Fibroblast of pulmonary artery (primary cell): ENCODE results near the gene ZBTB11.

Source experiments
- DNase-seq: peaks from one replicate; pipeline ENCODE4 v3.0.0-alpha.2; 2010; ENCODE audit warnings: low read depth
- H3K4me3 ChIP-seq: replicated peaks from 2 replicates; pipeline ENCODE4 v1.5.1; 2011; ENCODE audit warnings: low read depth, mild to moderate bottlenecking, control low read depth, low read length, moderate library complexity
- TF ChIP-seq, protein P1 (sequence below): IDR thresholded peaks from 2 replicates; pipeline ENCODE4 v1.5.1; 2011; ENCODE audit warnings: mild to moderate bottlenecking, control low read depth, low read length, inconsistent platforms; ENCODE audit errors: missing control alignments

Gene ZBTB11

GRCh38 chr3:101675709-101676215 lies 1.2 kb downstream of the ZBTB11 start:
- peak overlapping the region; percentile 96 for H3K4me3 ChIP-seq
- TF ChIP-seq, protein P1, sequence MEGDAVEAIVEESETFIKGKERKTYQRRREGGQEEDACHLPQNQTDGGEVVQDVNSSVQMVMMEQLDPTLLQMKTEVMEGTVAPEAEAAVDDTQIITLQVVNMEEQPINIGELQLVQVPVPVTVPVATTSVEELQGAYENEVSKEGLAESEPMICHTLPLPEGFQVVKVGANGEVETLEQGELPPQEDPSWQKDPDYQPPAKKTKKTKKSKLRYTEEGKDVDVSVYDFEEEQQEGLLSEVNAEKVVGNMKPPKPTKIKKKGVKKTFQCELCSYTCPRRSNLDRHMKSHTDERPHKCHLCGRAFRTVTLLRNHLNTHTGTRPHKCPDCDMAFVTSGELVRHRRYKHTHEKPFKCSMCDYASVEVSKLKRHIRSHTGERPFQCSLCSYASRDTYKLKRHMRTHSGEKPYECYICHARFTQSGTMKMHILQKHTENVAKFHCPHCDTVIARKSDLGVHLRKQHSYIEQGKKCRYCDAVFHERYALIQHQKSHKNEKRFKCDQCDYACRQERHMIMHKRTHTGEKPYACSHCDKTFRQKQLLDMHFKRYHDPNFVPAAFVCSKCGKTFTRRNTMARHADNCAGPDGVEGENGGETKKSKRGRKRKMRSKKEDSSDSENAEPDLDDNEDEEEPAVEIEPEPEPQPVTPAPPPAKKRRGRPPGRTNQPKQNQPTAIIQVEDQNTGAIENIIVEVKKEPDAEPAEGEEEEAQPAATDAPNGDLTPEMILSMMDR, result no peak
- DNase-seq, result no peak

- no peak for DNase-seq
- H3K4me3 ChIP-seq, result no peak overlapping the region
- TF ChIP-seq, protein P1, result no peak
Measured at GRCh38 chr3:101674518-101674917, 2.4 kb downstream of the ZBTB11 start.

- TF ChIP-seq, protein P1, result no peak
- no peak overlapping the region for H3K4me3 ChIP-seq
- DNase-seq, result no peak
Measured at GRCh38 chr3:101673953-101674352, 3.0 kb downstream of the ZBTB11 start.

DNA sequence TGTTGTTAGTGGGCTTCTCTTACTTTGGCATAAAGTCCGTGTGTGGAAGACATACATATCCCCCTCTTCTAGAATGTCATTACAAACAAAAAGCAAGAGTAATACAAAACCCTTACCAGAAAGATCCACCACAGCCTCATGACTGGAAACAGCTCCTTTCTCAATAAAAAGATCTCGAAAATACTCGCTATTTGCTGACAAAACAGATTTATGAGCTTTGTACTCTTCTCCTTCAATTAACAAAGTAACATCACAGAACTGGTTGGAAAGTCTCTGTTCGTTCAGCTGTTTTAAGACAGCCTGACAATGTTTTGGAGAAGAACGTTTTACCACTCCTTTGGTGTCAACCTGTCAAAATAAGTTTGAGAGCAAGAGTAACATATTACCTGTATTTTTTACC lies 5.9 kb downstream of the ZBTB11 start:
- TF ChIP-seq, protein P1, result no peak
- no peak for DNase-seq
- H3K4me3 ChIP-seq, result no peak overlapping the region

DNA sequence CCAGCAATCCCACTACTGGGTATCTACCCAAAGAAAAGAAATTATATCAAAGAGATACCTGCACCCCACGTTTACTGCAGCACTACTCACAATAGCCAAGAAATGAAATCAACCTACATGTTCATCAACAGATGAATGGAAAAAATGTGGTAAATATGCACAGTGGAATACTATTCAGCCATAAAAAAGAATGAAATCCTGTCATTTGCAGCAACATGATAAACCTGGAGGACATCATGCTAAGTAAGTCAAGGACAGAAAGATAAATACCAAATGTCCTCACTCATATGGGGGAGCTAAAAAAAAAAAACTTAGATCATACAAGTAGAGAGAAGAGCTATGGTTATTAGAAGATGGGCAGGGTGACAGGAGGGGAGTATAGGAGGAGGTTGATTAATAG lies 9.1 kb downstream of the ZBTB11 start:
- TF ChIP-seq, protein P1, result no peak
- no peak for DNase-seq
- H3K4me3 ChIP-seq, result no peak overlapping the region

DNA sequence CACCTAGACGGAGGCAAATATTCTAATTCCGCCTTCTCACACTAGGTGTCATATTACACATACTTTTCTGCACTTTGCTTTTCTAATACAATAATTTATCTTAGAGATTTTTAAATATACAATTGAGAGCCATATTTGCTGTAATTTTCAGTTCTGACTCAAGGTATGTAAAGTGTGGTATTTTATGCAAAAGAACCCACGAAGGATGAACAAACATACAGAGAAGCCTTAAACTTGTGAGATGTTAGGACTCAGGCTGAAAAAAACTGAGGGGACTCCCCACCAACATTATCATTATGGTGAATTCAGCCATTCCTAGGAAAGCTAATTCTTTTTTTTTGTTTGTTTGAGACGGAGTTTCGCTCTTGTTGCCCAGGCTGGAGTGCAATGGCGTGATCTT lies 9.6 kb downstream of the ZBTB11 start:
- no peak for DNase-seq
- H3K4me3 ChIP-seq, result no peak overlapping the region

GRCh38 chr3:101665851-101666250 lies 11.1 kb downstream of the ZBTB11 start:
- no peak overlapping the region for H3K4me3 ChIP-seq
- TF ChIP-seq, protein P1, result no peak
- DNase-seq, result no peak

More for the DNA sequence above, 9.6 kb downstream of the ZBTB11 start:
- TF ChIP-seq, protein P1, result no peak
